ENCODE measurements around the gene CTRB1. TPM values are rescaled to one million over a fixed set of nuclear protein-coding genes. Genes with fewer than 3 reads are reported as not detected.

The CTRB1 gene
- total RNA-seq, 1 experiment from 2014 or later = not detected

DNA sequence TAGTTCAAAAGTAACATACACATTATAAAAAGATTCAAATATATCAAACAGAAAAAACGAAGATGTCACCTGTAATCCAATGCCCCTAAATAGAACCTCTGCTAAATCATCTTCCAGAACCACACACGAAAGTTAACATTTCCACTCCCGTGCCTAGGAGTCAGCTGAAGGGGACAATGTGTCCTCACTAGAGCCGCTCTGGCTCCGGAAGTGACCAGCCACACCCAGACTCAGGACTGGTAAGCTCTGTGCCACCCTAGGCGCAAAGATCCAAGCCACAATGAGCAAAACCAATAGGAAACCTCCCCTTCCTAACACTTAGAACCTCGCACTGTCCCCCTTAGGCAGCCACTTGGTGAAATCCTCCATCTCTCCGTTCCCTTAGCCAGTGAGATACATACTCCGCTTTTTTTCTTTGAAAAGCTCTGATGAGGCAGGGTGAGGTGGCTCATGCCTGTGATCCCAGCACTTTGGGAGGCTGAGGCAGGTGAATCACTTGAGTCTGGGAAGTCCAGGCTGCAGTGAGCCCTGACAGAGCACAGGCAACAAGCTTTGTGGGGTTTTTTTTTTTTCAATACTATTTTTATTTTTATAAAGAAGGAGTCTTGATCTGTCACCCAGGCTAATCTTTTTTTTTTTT, 11.8 kb downstream of the CTRB1 start:
- Histone ChIP-seq H3K9ac (ENCODE audit: extremely low read depth, insufficient read length, low read length) (no peak overlapping the region), H3K79me2 (ENCODE audit: insufficient read depth, low read length) (no peaks in the 10 kb centered on the region), H2BK5ac (ENCODE audit: insufficient read length, low read length) (no peak overlapping the region), H4K20me1 (ENCODE audit: control insufficient read depth, insufficient read depth, insufficient read length) (no peaks in the 10 kb centered on the region), H4K5ac (ENCODE audit: insufficient read length, low read depth, low read length) (no peak overlapping the region), H3K4me2 (ENCODE audit: insufficient read depth, insufficient read length, low read length) (no peak overlapping the region), H2BK120ac (ENCODE audit: low read depth, low read length, poor library complexity, severe bottlenecking) (no peak overlapping the region), H3K18ac (ENCODE audit: insufficient read length, low read depth, low read length) (no peak overlapping the region), H2BK15ac (ENCODE audit: low read depth, low read length) (no peak overlapping the region), H3K27ac (ENCODE audit: insufficient read length, low read depth, low read length) (no peak overlapping the region), H3K9me3 (ENCODE audit: control insufficient read depth, low read depth, low read length) (no peaks in the 10 kb centered on the region), H3K4me1 (ENCODE audit: insufficient read depth, low read length) (no peaks in the 10 kb centered on the region), H2AK5ac (ENCODE audit: insufficient read length, low read length) (no peak overlapping the region), H3K79me1 (ENCODE audit: insufficient read depth, low read depth, low read length, poor library complexity, severe bottlenecking) (no peaks in the 10 kb centered on the region), H4K91ac (ENCODE audit: insufficient read length, low read depth, low read length) (no peak overlapping the region), H3K27me3 (ENCODE audit: insufficient read depth, low read length) (no peaks in the 10 kb centered on the region), H3K56ac (ENCODE audit: insufficient read length, low read depth, low read length) (no peak overlapping the region), H2BK12ac (ENCODE audit: insufficient read length, low read depth, low read length) (no peak overlapping the region), H3K14ac (ENCODE audit: insufficient read depth, low read length) (no peak overlapping the region), H3K23me2 (ENCODE audit: insufficient read length, low read depth, low read length, poor library complexity, severe bottlenecking) (no peaks in the 10 kb centered on the region), H3K23ac (ENCODE audit: insufficient read length, low read depth, low read length) (no peak overlapping the region), H4K8ac (replicated peaks; ENCODE audit: insufficient read length, low read depth, low read length) (no peak overlapping the region), H2BK20ac (ENCODE audit: low read depth, low read length, poor library complexity, severe bottlenecking) (no peak overlapping the region), H3T11ph (ENCODE audit: low read length) (no peak overlapping the region), H2AFZ (ENCODE audit: low read length) (no peak overlapping the region), H3K4ac (ENCODE audit: low read depth, low read length) (no peak overlapping the region)
- DNase-seq = no peak
- Mint-ChIP-seq H3K9me3 (no peaks in the 10 kb centered on the region; a peak in 1 of 5 replicates), H3K4me3 (no peak overlapping the region), H3K4me1 (peaks cover 0 to 5% of the 10 kb centered on the region in 2 experiments; a peak in 3 of 4 replicates), H3K36me3 (ENCODE audit: insufficient read depth in 1 of 3, low read depth in 3 of 3) (peaks cover 20 to 57% (median 47%) of the 10 kb centered on the region in 3 experiments; a peak in 6 of 7 replicates), H3K27ac (peak overlapping the region in 2 of 3 experiments; percentile 36 to 71; a peak in 2 of 7 replicates), H3K27me3 (ENCODE audit: low read depth) (no peaks in the 10 kb centered on the region)
- no CpG with 5 or more reads among the region's 9 CpGs for WGBS (ENCODE audit: extremely low coverage, insufficient read length, low lambda C conversion rate)
- no peak for TF ChIP-seq CTCF (conservative IDR thresholded peaks at IDR 0.05)

Measured in H9 (cell line).